GM12878 (cell line): Measurements from ENCODE around the gene AIDA. TPM values are rescaled to one million over a fixed set of nuclear protein-coding genes. Genes with fewer than 3 reads are reported as not detected.

Source experiments
- ATAC-seq: fragments of 200-7000 bp; cut with Tn5 transposase; 3 replicates; pipeline ENCODE4 v1.9.1; 2020; ENCODE audit warnings: mild to moderate bottlenecking, moderate library complexity
- BruUV-seq: library from RNA; stranded (reverse); fragments of 400-500 nt; replicated peaks from 2 replicates; lab custom pipeline; 2021; lab: Mats Ljungman, UMichigan
- CTCF ChIA-PET: fragments of 300-600 bp; sonication (Branson Sonifier 250); formaldehyde crosslinking; extraction: SDS; loops from one replicate; lab custom pipeline; 2021; ENCODE audit warnings: inconsistent platforms; lab: Yijun Ruan, JAX
- POLR2A ChIA-PET: fragments of 350-600 bp; formaldehyde crosslinking; extraction: SDS; loops from one replicate; lab custom pipeline; 2021; ENCODE audit warnings: inconsistent platforms; lab: Charles Lee
- RAD21 ChIA-PET: fragments of 300-600 bp; sonication (Branson Sonifier 250); formaldehyde crosslinking; loops from one replicate; lab custom pipeline; 2023; ENCODE audit warnings: antibody characterized with exemption; ENCODE audit not compliant: unreplicated experiment; lab: Charles Lee
- SMC1A ChIA-PET: fragments of 300-600 bp; sonication (Branson Sonifier 250); formaldehyde crosslinking; loops from one replicate; lab custom pipeline; 2023; ENCODE audit not compliant: unreplicated experiment, uncharacterized antibody; lab: Charles Lee
- DNase-seq: peaks from one replicate; pipeline ENCODE4 v3.0.0-alpha.2; 2011; ENCODE audit warnings: low read depth, low spot score
- FAIRE-seq: peaks from 3 replicates; lab custom pipeline; 2011; peaks lifted over from hg19 to GRCh38; lab: Jason Lieb, UNC
- H2AFZ ChIP-seq: 2 replicates; pipeline ENCODE4 v1.6.0; 2011; ENCODE audit warnings: low read depth, low read length, control low read depth; ENCODE audit not compliant: control insufficient read depth
- H3K27ac ChIP-seq: 2 replicates; pipeline ENCODE4 v1.5.1; 2011; ENCODE audit warnings: control low read depth; ENCODE audit not compliant: control insufficient read depth, insufficient read depth
- H3K27me3 ChIP-seq, 2 experiments: replicated peaks in 1 of 2; 2 replicates each; pipeline versions ENCODE4 v1.6.0 to v1.6.1; 2011; ENCODE audit warnings: low read length in 1 of 2; ENCODE audit not compliant: control insufficient read depth in 2 of 2, insufficient read depth in 2 of 2
- H3K36me3 ChIP-seq, 2 experiments: 2 replicates each; pipeline ENCODE4 v1.5.1; 2011; ENCODE audit warnings: low read length in 1 of 2; ENCODE audit not compliant: control insufficient read depth in 2 of 2, insufficient read depth in 2 of 2
- H3K4me1 ChIP-seq: 2 replicates; pipeline ENCODE4 v1.6.1; 2011; ENCODE audit warnings: mild to moderate bottlenecking, low read length, moderate library complexity, mixed read lengths; ENCODE audit not compliant: control insufficient read depth, insufficient read depth
- H3K4me2 ChIP-seq: 2 replicates; pipeline ENCODE4 v1.6.0; 2011; ENCODE audit warnings: control low read depth; ENCODE audit not compliant: control insufficient read depth, insufficient read depth
- H3K4me3 ChIP-seq: fragments of 200-600 bp; sonication (generic); 2 replicates; pipeline ENCODE4 v1.5.1; 2016
- H3K79me2 ChIP-seq: 2 replicates; pipeline ENCODE4 v1.6.0; 2011; ENCODE audit warnings: low read length; ENCODE audit not compliant: control insufficient read depth, insufficient read depth
- H3K9ac ChIP-seq: 2 replicates; pipeline ENCODE4 v1.8.0; 2011; ENCODE audit warnings: low read length, control low read depth, mixed read lengths; ENCODE audit not compliant: control insufficient read depth, insufficient read depth
- H3K9me3 ChIP-seq: replicated peaks from 3 replicates; pipeline ENCODE4 v1.5.1; 2011; ENCODE audit warnings: mild to moderate bottlenecking, low read length; ENCODE audit not compliant: control insufficient read depth, insufficient read depth
- H4K20me1 ChIP-seq: 2 replicates; pipeline ENCODE4 v1.6.0; 2011; ENCODE audit not compliant: control insufficient read depth, insufficient read depth
- CEBPB ChIP-seq, 2 experiments: fragments of 150-350 bp in 1 of 2; IDR thresholded peaks; 2 replicates each; pipeline ENCODE4 v1.6.1; 2012 to 2014; ENCODE audit warnings: low read depth in 2 of 2, low read length in 2 of 2, borderline replicate concordance in 1 of 2, inconsistent platforms in 1 of 2
- EED ChIP-seq: sonication (generic); IDR thresholded peaks from 2 replicates; pipeline ENCODE4 v1.6.1; 2016; ENCODE audit warnings: antibody characterized with exemption, low read depth
- HDAC6 ChIP-seq: fragments of 200-600 bp; sonication (generic); IDR thresholded peaks from one replicate; pipeline ENCODE4 v1.8.0; 2017; ENCODE audit warnings: antibody characterized with exemption; ENCODE audit not compliant: unreplicated experiment
- HDGF ChIP-seq: fragments of 450-650 bp; IDR thresholded peaks from 2 replicates; pipeline ENCODE4 v1.6.1; 2016; ENCODE audit warnings: antibody characterized with exemption
- HSF1 ChIP-seq: fragments of 150-350 bp; IDR thresholded peaks from 2 replicates; pipeline ENCODE4 v1.6.1; 2014; ENCODE audit warnings: mild to moderate bottlenecking, low read depth, low read length
- JUNB ChIP-seq: IDR thresholded peaks from 2 replicates; pipeline ENCODE4 v1.6.1; 2016; ENCODE audit warnings: antibody characterized with exemption, mild to moderate bottlenecking
- MEF2B ChIP-seq: fragments of 450-650 bp; IDR thresholded peaks from 2 replicates; pipeline ENCODE4 v1.6.1; 2018; ENCODE audit warnings: mild to moderate bottlenecking, moderate library complexity; ENCODE audit not compliant: partially characterized antibody, poor library complexity, severe bottlenecking
- SRF ChIP-seq, 2 experiments: IDR thresholded peaks; 2 replicates each; pipeline ENCODE4 v1.6.1; 2011; ENCODE audit warnings: low read depth in 2 of 2, low read length in 2 of 2, mild to moderate bottlenecking in 1 of 2, moderate library complexity in 1 of 2
- TCF3 ChIP-seq: IDR thresholded peaks from 2 replicates; pipeline ENCODE4 v1.6.1; 2012; ENCODE audit warnings: low read depth, mild to moderate bottlenecking, low read length, borderline replicate concordance; ENCODE audit not compliant: insufficient read depth
- WGBS: methylation state at CpG from one replicate; pipeline ENCODE4 v1.1.6; 2016; ENCODE audit warnings: low lambda C conversion rate; ENCODE audit not compliant: insufficient replicate concordance, insufficient coverage; ENCODE audit errors: missing lambda C conversion rate; 5-methylcytosine and 5-hydroxymethylcytosine counted together
- in situ Hi-C: fragments of 300-500 bp; cut with MboI; formaldehyde crosslinking; loops from 9 replicates; pipeline ENCODE4 v1.14.3; 2018; ENCODE audit warnings: mixed read lengths
- intact Hi-C: fragments of 100-400 bp; cut with micrococcal nuclease; formaldehyde crosslinking; loops from one replicate; pipeline ENCODE4 v1.14.2; 2022; ENCODE audit not compliant: unreplicated experiment
- polyA plus RNA-seq, 11 experiments: library from polyadenylated mRNA; depleted of rRNA in 4 of 11; unstranded in 6 of 11; stranded (reverse) in 5 of 11; fragments of >200 nt; fragmentation: Nextera tagmentation in 4 of 11; fragmentation: Illumina TruSeq in 1 of 11; extraction: Ambion mirVana in 4 of 11; extraction: Trizol in 1 of 11; gene quantifications; 1 replicate in 1 of 11; 2 replicates in 10 of 11; pipeline versions ENCODE4 v1.2.1 to v1.2.3, GENCODE V29; 2011 to 2016; ENCODE audit warnings: inconsistent platforms in 2 of 11, missing spikeins in 2 of 11, low read depth in 1 of 11
- total RNA-seq, 4 experiments: library from RNA; depleted of rRNA in 3 of 4; stranded (reverse); fragments of >200 nt in 3 of 4; fragmentation: Illumina TruSeq in 1 of 4; extraction: Trizol in 1 of 4; gene quantifications; 2 replicates each; pipeline versions ENCODE4 v1.2.1 to v1.2.3, GENCODE V29; 2013 to 2021
- TF ChIP-seq, protein P1 (sequence below): IDR thresholded peaks from 2 replicates; pipeline ENCODE4 v1.6.1; 2012; ENCODE audit warnings: low read depth, low read length, improper control_type of control experiment
- TF ChIP-seq, protein P2 (sequence below): IDR thresholded peaks from 2 replicates; pipeline ENCODE4 v1.6.1; 2011; ENCODE audit warnings: low read depth, mild to moderate bottlenecking, low read length, moderate library complexity, borderline replicate concordance; ENCODE audit errors: extremely low read depth
- TF ChIP-seq, protein P3 (sequence below): fragments of 450-650 bp; IDR thresholded peaks from 2 replicates; pipeline ENCODE4 v1.6.1; 2016; ENCODE audit warnings: mild to moderate bottlenecking

The AIDA gene
- total and polyA plus RNA-seq, 10 of the 15 experiments (the other 5 are each of a cell fraction or from before 2014, with no cell fraction given), result 8.9 to 43.1 (median 19.2) TPM

DNA sequence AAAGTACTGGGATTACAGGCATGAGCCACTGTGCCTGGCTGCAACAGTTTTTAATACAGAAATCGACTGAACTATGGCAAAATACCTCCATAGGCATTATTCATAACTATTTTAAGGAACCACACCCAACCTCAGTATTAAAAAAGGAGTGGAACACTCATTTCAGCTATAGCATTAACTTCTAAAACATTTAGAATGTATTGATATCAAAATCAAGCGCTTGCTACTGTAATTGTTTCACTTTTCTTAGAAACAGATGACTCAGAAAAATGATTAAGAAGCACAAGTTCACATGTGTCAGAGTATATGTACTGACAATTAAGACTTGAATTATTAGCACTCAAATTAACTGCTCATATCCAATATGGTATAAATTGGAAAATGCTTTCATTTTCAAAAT, 15.1 kb downstream of the AIDA start:
- Histone ChIP-seq H3K36me3 (peaks cover 0 to 4% of the 10 kb centered on the region in 2 experiments; a peak in 1 of 4 replicates), H2AFZ (no peak overlapping the region), H3K9me3 (no peaks in the 10 kb centered on the region), H3K4me1 (no peaks in the 10 kb centered on the region), H3K27me3 (no peaks in the 10 kb centered on the region), H3K4me3 (no peak overlapping the region), H4K20me1 (no peaks in the 10 kb centered on the region), H3K9ac (no peak overlapping the region), H3K79me2 (no peaks in the 10 kb centered on the region), H3K4me2 (no peak overlapping the region), H3K27ac (no peak overlapping the region)
- 91% methylated on average over 2 of the region's 2 CpGs for WGBS
- TF ChIP-seq, protein P1, sequence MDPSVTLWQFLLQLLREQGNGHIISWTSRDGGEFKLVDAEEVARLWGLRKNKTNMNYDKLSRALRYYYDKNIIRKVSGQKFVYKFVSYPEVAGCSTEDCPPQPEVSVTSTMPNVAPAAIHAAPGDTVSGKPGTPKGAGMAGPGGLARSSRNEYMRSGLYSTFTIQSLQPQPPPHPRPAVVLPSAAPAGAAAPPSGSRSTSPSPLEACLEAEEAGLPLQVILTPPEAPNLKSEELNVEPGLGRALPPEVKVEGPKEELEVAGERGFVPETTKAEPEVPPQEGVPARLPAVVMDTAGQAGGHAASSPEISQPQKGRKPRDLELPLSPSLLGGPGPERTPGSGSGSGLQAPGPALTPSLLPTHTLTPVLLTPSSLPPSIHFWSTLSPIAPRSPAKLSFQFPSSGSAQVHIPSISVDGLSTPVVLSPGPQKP, result no peak
- no peak for TF ChIP-seq JUNB
- no peak for TF ChIP-seq HDAC6
- TF ChIP-seq, protein P2, sequence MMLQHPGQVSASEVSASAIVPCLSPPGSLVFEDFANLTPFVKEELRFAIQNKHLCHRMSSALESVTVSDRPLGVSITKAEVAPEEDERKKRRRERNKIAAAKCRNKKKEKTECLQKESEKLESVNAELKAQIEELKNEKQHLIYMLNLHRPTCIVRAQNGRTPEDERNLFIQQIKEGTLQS, result no peak
- TF ChIP-seq EED, result no peak
- ChIA-PET SMC1A (interaction anchor here (1.3 kb wide), 1 partner anchor 15 kb away, joined by 4 read pairs; the partner anchor contains the start of genes AIDA and BROX), RAD21 (no interaction called here), POLR2A (no interaction called here), CTCF (interaction anchor here (0.7 kb wide), 1 partner anchor 1890 kb away, joined by 3 read pairs; no protein-coding TSS in a partner anchor)
- no peak for FAIRE-seq
- no peak for DNase-seq
- intact Hi-C loops (loop anchor here (2.0 kb wide), 1 partner anchor 18 kb away; no protein-coding TSS in a partner anchor), in situ Hi-C loops (no loop called here)
- no peak for ATAC-seq
- no TSS peak for BruUV-seq

- in situ Hi-C loops, result no loop called here
- no peak for ATAC-seq
- RAD21 ChIA-PET, result no interaction called here
- Histone ChIP-seq H4K20me1 (no peaks in the 10 kb centered on the region), H3K27ac (no peak overlapping the region), H3K4me2 (no peak overlapping the region), H3K36me3 (peaks cover 0 to 4% of the 10 kb centered on the region in 2 experiments; a peak in 1 of 4 replicates), H3K79me2 (no peaks in the 10 kb centered on the region), H2AFZ (no peak overlapping the region), H3K4me3 (no peak overlapping the region), H3K4me1 (no peaks in the 10 kb centered on the region), H3K9ac (no peak overlapping the region), H3K9me3 (no peaks in the 10 kb centered on the region), H3K27me3 (no peaks in the 10 kb centered on the region)
- intact Hi-C loops, result loop anchor here (2.0 kb wide), 1 partner anchor 18 kb away; no protein-coding TSS in a partner anchor
- POLR2A ChIA-PET, result no interaction called here
- no peak for FAIRE-seq
- no TSS peak for BruUV-seq
- 97% methylated on average over 8 of the region's 8 CpGs for WGBS
- SMC1A ChIA-PET, result no interaction called here
- DNase-seq, result no peak
- CTCF ChIA-PET, result interaction anchor here (0.7 kb wide), 1 partner anchor 1890 kb away, joined by 3 read pairs; no protein-coding TSS in a partner anchor
- TF ChIP-seq SRF (IDR thresholded peaks at IDR 0.05; ENCODE audit: low read depth in 2 of 2, low read length in 2 of 2), result no peak
- no peak for TF ChIP-seq HSF1
- TF ChIP-seq, protein P3, sequence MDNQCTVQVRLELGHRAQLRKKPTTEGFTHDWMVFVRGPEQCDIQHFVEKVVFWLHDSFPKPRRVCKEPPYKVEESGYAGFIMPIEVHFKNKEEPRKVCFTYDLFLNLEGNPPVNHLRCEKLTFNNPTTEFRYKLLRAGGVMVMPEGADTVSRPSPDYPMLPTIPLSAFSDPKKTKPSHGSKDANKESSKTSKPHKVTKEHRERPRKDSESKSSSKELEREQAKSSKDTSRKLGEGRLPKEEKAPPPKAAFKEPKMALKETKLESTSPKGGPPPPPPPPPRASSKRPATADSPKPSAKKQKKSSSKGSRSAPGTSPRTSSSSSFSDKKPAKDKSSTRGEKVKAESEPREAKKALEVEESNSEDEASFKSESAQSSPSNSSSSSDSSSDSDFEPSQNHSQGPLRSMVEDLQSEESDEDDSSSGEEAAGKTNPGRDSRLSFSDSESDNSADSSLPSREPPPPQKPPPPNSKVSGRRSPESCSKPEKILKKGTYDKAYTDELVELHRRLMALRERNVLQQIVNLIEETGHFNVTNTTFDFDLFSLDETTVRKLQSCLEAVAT, result no peak
- no peak for TF ChIP-seq HDGF
- TF ChIP-seq CEBPB (IDR thresholded peaks at IDR 0.05; ENCODE audit: borderline replicate concordance in 1 of 2, low read depth in 2 of 2, low read length in 2 of 2), result no peak
- TF ChIP-seq MEF2B, result no peak
- no peak for TF ChIP-seq TCF3
Observed at GRCh38 chr1:222696741-222697140, 15.6 kb downstream of the AIDA start.
